HepG2 (cell line): ENCODE data around the gene PLEKHG2. TPM values are rescaled to one million over a fixed set of nuclear protein-coding genes. Genes with fewer than 3 reads are reported as not detected.

Experiments used
- AGO2 ChIP-seq: fragments of 200-400 bp; formaldehyde crosslinking; optimal IDR thresholded peaks from 2 replicates; pipeline ENCODE3; 2017; ENCODE audit warnings: mild to moderate bottlenecking, low read depth, low read length, moderate library complexity
- ATF7-NPFF ChIP-seq: sonication (generic); formaldehyde crosslinking; IDR thresholded peaks from 2 replicates; pipeline ENCODE4 v1.8.1; 2023; ENCODE audit warnings: mild to moderate bottlenecking, low read depth, missing genetic modification reagents, moderate library complexity
- CBFB ChIP-seq: sonication (generic); formaldehyde crosslinking; IDR thresholded peaks from 2 replicates; pipeline ENCODE4 v1.4.0; 2020; ENCODE audit warnings: missing genetic modification reagents
- DPF2 ChIP-seq: sonication (generic); formaldehyde crosslinking; IDR thresholded peaks from 2 replicates; pipeline ENCODE4 v1.4.0; 2020; ENCODE audit warnings: mild to moderate bottlenecking, low read depth, missing genetic modification reagents, borderline replicate concordance
- HHEX ChIP-seq: IDR thresholded peaks from 2 replicates; pipeline ENCODE4 v1.6.1; 2016; ENCODE audit warnings: control low read depth
- HIVEP1 ChIP-seq: sonication (generic); formaldehyde crosslinking; IDR thresholded peaks from 2 replicates; pipeline ENCODE4 v1.4.0; 2020; ENCODE audit warnings: mild to moderate bottlenecking, missing genetic modification reagents
- HNF4A ChIP-seq: sonication (generic); formaldehyde crosslinking; IDR thresholded peaks from 2 replicates; pipeline ENCODE4 v1.4.0; 2020; ENCODE audit warnings: missing genetic modification reagents
- IKZF5 ChIP-seq: IDR thresholded peaks from 2 replicates; pipeline ENCODE4 v1.6.1; 2018; ENCODE audit warnings: missing genetic modification reagents, mild to moderate bottlenecking, missing compliant biosample characterization
- NFIB ChIP-seq: sonication (generic); formaldehyde crosslinking; IDR thresholded peaks from 2 replicates; pipeline ENCODE4 v1.9.0; 2021; ENCODE audit warnings: missing genetic modification reagents, mild to moderate bottlenecking, borderline replicate concordance
- ONECUT2 ChIP-seq: sonication (generic); formaldehyde crosslinking; IDR thresholded peaks from 2 replicates; pipeline ENCODE4 v1.4.0; 2020; ENCODE audit warnings: missing genetic modification reagents
- PBX2 ChIP-seq: IDR thresholded peaks from 2 replicates; pipeline ENCODE4 v1.6.1; 2016; ENCODE audit warnings: control low read depth
- RORA ChIP-seq: sonication (generic); formaldehyde crosslinking; IDR thresholded peaks from 2 replicates; pipeline ENCODE4 v1.5.0; 2020; ENCODE audit warnings: mild to moderate bottlenecking, missing genetic modification reagents, moderate library complexity
- SIX4 ChIP-seq: sonication (generic); formaldehyde crosslinking; IDR thresholded peaks from 2 replicates; pipeline ENCODE4 v1.4.0; 2020; ENCODE audit warnings: missing genetic modification reagents
- TSC22D2 ChIP-seq: sonication (generic); formaldehyde crosslinking; IDR thresholded peaks from 2 replicates; pipeline ENCODE4 v1.5.1; 2020; ENCODE audit warnings: missing genetic modification reagents, mild to moderate bottlenecking, borderline replicate concordance
- XRCC5 ChIP-seq: fragments of 200-400 bp; formaldehyde crosslinking; optimal IDR thresholded peaks from 2 replicates; pipeline ENCODE3; 2017; ENCODE audit warnings: mild to moderate bottlenecking, low read length
- ZBTB26 ChIP-seq: IDR thresholded peaks from 2 replicates; pipeline ENCODE4 v1.6.1; 2016; ENCODE audit warnings: missing compliant biosample characterization, missing genetic modification reagents, borderline replicate concordance
- ZBTB3 ChIP-seq: sonication (generic); formaldehyde crosslinking; IDR thresholded peaks from 2 replicates; pipeline ENCODE4 v1.4.0; 2020; ENCODE audit warnings: low read depth, mild to moderate bottlenecking, moderate library complexity, missing genetic modification reagents, borderline replicate concordance
- ZBTB38 ChIP-seq: sonication (generic); formaldehyde crosslinking; IDR thresholded peaks from 2 replicates; pipeline ENCODE4 v1.5.1; 2020; ENCODE audit warnings: mild to moderate bottlenecking, missing genetic modification reagents
- ZNF33B ChIP-seq: sonication (generic); formaldehyde crosslinking; IDR thresholded peaks from 2 replicates; pipeline ENCODE4 v1.5.1; 2020; ENCODE audit warnings: mild to moderate bottlenecking, missing genetic modification reagents
- ZNF557 ChIP-seq: sonication (generic); formaldehyde crosslinking; IDR thresholded peaks from 2 replicates; pipeline ENCODE4 v1.4.0; 2020; ENCODE audit warnings: missing genetic modification reagents
- ZNF598 ChIP-seq: sonication (generic); formaldehyde crosslinking; IDR thresholded peaks from 2 replicates; pipeline ENCODE4 v1.5.1; 2020; ENCODE audit warnings: mild to moderate bottlenecking, missing genetic modification reagents, borderline replicate concordance
- ZNF775 ChIP-seq: sonication (generic); formaldehyde crosslinking; IDR thresholded peaks from 2 replicates; pipeline ENCODE4 v1.4.0; 2020; ENCODE audit warnings: missing genetic modification reagents, mild to moderate bottlenecking, moderate library complexity, borderline replicate concordance
- ZNF792 ChIP-seq: IDR thresholded peaks from 2 replicates; pipeline ENCODE4 v1.6.1; 2016
- ZSCAN21 ChIP-seq: sonication (generic); formaldehyde crosslinking; IDR thresholded peaks from 2 replicates; pipeline ENCODE4 v1.8.0; 2022; ENCODE audit warnings: mild to moderate bottlenecking, missing genetic modification reagents, moderate library complexity, borderline replicate concordance
- polyA plus RNA-seq, 8 experiments: library from polyadenylated mRNA; depleted of rRNA in 3 of 8; stranded (reverse) in 7 of 8; unstranded in 1 of 8; fragments of >200 nt; fragmentation: Illumina TruSeq in 4 of 8; extraction: Trizol in 4 of 8; gene quantifications; 2 replicates each; pipeline versions ENCODE4 v1.2.1 to v1.2.3, GENCODE V29; 2011 to 2016; ENCODE audit warnings: low read depth in 4 of 8, missing spikeins in 1 of 8, mixed read lengths in 1 of 8; ENCODE audit not compliant: insufficient read depth in 1 of 8
- total RNA-seq, 5 experiments: library from RNA; depleted of rRNA; stranded (reverse); fragments of >200 nt; fragmentation: Illumina TruSeq; extraction: Trizol; gene quantifications; 2 replicates each; pipeline ENCODE4 v1.2.3, GENCODE V29; 2016; ENCODE audit warnings: low read depth in 1 of 5

PLEKHG2 gene
- total and polyA plus RNA-seq, 2 of the 13 experiments (the other 11 are each of a cell fraction or from before 2014, with no cell fraction given): 3.6 to 6.8 TPM

- TF ChIP-seq TSC22D2 (CRISPR knock-in tag) (no peak), HIVEP1 (CRISPR knock-in tag) (0 out of 2 replicates have a peak, but pooled peaks have one; percentile 23), HHEX (no peak), RORA (CRISPR knock-in tag) (no peak), ZBTB26 (CRISPR knock-in tag) (peak; percentile 98), IKZF5 (CRISPR knock-in tag) (no peak), ZBTB3 (CRISPR knock-in tag) (no peak), ZSCAN21 (CRISPR knock-in tag) (no peak), NFIB (0 out of 2 replicates have a peak, but pooled peaks have one; percentile 54), ZNF792 (CRISPR knock-in tag) (no peak), ONECUT2 (CRISPR knock-in tag) (peak; percentile 70), ZNF557 (CRISPR knock-in tag) (no peak), CBFB (CRISPR knock-in tag) (no peak), AGO2 (no peak), SIX4 (CRISPR knock-in tag) (no peak), DPF2 (no peak), ZNF33B (CRISPR knock-in tag) (0 out of 2 replicates have a peak, but pooled peaks have one; percentile 45), PBX2 (no peak), ZNF598 (CRISPR knock-in tag) (no peak), XRCC5 (no peak), ZNF775 (CRISPR knock-in tag) (no peak), HNF4A (CRISPR knock-in tag) (peak; percentile 69), ATF7-NPFF (no peak), ZBTB38 (CRISPR knock-in tag) (0 out of 2 replicates have a peak, but pooled peaks have one; percentile 42)
Measured at GRCh38 chr19:39377373-39378362, 34.8 kb upstream of the PLEKHG2 start (continued).
